PC-3 (cell line): ENCODE measurements around the gene LENG9. TPM values are rescaled to one million over a fixed set of nuclear protein-coding genes. Genes with fewer than 3 reads are reported as not detected.
A peak's percentile ranks its signal among the peaks of the same experiment; 100 is the strongest.
"Not testable (repeated sequence)": the region's sequence is repeated elsewhere in the genome, so short reads cannot be mapped to it uniquely, and the experiment has no call there.

Source experiments
- ATAC-seq: fragments of 200-7000 bp; cut with Tn5 transposase; 2 replicates; pipeline ENCODE4 v1.9.1; 2020; ENCODE audit warnings: mild to moderate bottlenecking, moderate library complexity
- BruUV-seq: library from RNA; stranded (reverse); fragments of 400-500 nt; replicated peaks from 2 replicates; lab custom pipeline; 2021; lab: Mats Ljungman, UMichigan
- CTCF ChIA-PET: fragments of 300-600 bp; sonication (Branson Sonifier 250); formaldehyde crosslinking; loops from one replicate; lab custom pipeline; 2022; ENCODE audit warnings: antibody characterized with exemption; lab: Charles Lee
- POLR2A ChIA-PET: fragments of 300-600 bp; sonication (Branson Sonifier 250); formaldehyde crosslinking; loops from one replicate; lab custom pipeline; 2022; ENCODE audit warnings: antibody characterized with exemption; ENCODE audit not compliant: unreplicated experiment; lab: Charles Lee
- DNase-seq: peaks from one replicate; pipeline ENCODE4 v3.0.0-alpha.2; 2015
- H2AFZ ChIP-seq: fragments of 300-600 bp; sonication (generic); 2 replicates; pipeline ENCODE4 v1.6.0; 2016; ENCODE audit warnings: antibody characterized with exemption, low read length
- H3F3A ChIP-seq: fragments of 300-600 bp; sonication (generic); one replicate; pipeline ENCODE4 v1.6.0; 2017; ENCODE audit warnings: antibody characterized with exemption, low read length, control low read depth, mild to moderate bottlenecking; ENCODE audit not compliant: unreplicated experiment
- H3K27ac ChIP-seq: fragments of 300-600 bp; sonication (generic); 2 replicates; pipeline ENCODE4 v1.5.1; 2016; ENCODE audit warnings: mild to moderate bottlenecking, low read length
- H3K27me3 ChIP-seq: fragments of 300-600 bp; sonication (generic); 2 replicates; pipeline ENCODE4 v1.6.1; 2016; ENCODE audit warnings: low read length, mixed read lengths
- H3K36me3 ChIP-seq: fragments of 300-600 bp; sonication (generic); 2 replicates; pipeline ENCODE4 v1.6.1; 2016; ENCODE audit warnings: low read depth, mixed run types, low read length, mixed read lengths
- H3K4me1 ChIP-seq: fragments of 300-600 bp; sonication (generic); 2 replicates; pipeline ENCODE4 v1.5.1; 2016; ENCODE audit warnings: low read length; ENCODE audit not compliant: insufficient read depth
- H3K4me2 ChIP-seq: fragments of 300-600 bp; sonication (generic); 2 replicates; pipeline ENCODE4 v1.6.0; 2016; ENCODE audit warnings: low read length
- H3K4me3 ChIP-seq: fragments of 300-600 bp; sonication (generic); 2 replicates; pipeline ENCODE4 v1.5.1; 2016; ENCODE audit warnings: mild to moderate bottlenecking, low read length, mixed read lengths
- H3K79me2 ChIP-seq: fragments of 300-600 bp; sonication (generic); 2 replicates; pipeline ENCODE4 v1.6.1; 2017; ENCODE audit warnings: low read length, mixed read lengths
- H3K9ac ChIP-seq: fragments of 300-600 bp; sonication (generic); 2 replicates; pipeline ENCODE4 v1.6.0; 2016; ENCODE audit warnings: mild to moderate bottlenecking, low read length
- H3K9me2 ChIP-seq: fragments of 300-600 bp; sonication (generic); replicated peaks from 2 replicates; pipeline ENCODE4 v1.6.1; 2016; ENCODE audit warnings: mixed run types, low read length, mixed read lengths
- H3K9me3 ChIP-seq: fragments of 300-600 bp; sonication (generic); 2 replicates; pipeline ENCODE4 v1.6.1; 2016; ENCODE audit warnings: low read length, mixed read lengths
- H4K20me1 ChIP-seq: fragments of 300-600 bp; sonication (generic); 2 replicates; pipeline ENCODE4 v1.6.1; 2016; ENCODE audit warnings: low read length, mixed read lengths
- EZH2 ChIP-seq: fragments of 300-600 bp; sonication (generic); IDR thresholded peaks from one replicate; pipeline ENCODE4 v1.6.1; 2017; ENCODE audit warnings: antibody characterized with exemption, mild to moderate bottlenecking, low read length; ENCODE audit not compliant: unreplicated experiment
- EZH2phosphoT487 ChIP-seq: fragments of 300-600 bp; sonication (generic); IDR thresholded peaks from 2 replicates; pipeline ENCODE4 v1.6.1; 2018; ENCODE audit warnings: mild to moderate bottlenecking, antibody characterized with exemption, low read length, borderline replicate concordance
- intact Hi-C: fragments of 100-400 bp; cut with micrococcal nuclease; formaldehyde crosslinking; loops from 2 replicates; pipeline ENCODE4 v1.9.0; 2023
- total RNA-seq: library from RNA; depleted of rRNA; stranded (reverse); fragments of >200 nt; gene quantifications from 2 replicates; pipeline ENCODE4 v1.2.3, GENCODE V29; 2014
- TF ChIP-seq, protein P1 (sequence below): fragments of 300-600 bp; sonication (generic); conservative IDR thresholded peaks from 2 replicates; pipeline ENCODE4 v1.5.1; 2017; ENCODE audit warnings: antibody characterized with exemption, low read depth, mild to moderate bottlenecking, low read length

LENG9 gene
- total RNA-seq, 1 experiment from 2014 or later = 7.1 TPM

DNA sequence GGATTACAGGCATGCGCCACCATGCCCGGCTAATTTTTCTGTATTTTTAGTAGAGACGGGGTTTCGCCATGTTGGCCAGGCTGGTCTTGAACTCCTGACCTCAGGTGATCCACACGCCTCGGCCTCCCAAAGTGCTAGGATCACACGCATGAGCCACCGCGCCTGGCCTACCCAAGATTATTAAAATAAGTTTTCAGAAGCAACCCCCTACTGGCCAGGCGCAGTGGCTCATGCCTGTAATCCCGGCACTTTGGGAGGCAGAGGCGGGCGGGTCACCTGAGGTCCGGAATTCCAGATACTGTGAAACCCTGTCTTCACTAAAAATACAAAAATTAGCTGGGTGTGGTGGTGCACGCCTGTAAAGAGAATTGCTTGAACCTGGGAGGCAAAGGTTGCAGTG, 17.2 kb downstream of the LENG9 start:
- TF ChIP-seq, protein P1, sequence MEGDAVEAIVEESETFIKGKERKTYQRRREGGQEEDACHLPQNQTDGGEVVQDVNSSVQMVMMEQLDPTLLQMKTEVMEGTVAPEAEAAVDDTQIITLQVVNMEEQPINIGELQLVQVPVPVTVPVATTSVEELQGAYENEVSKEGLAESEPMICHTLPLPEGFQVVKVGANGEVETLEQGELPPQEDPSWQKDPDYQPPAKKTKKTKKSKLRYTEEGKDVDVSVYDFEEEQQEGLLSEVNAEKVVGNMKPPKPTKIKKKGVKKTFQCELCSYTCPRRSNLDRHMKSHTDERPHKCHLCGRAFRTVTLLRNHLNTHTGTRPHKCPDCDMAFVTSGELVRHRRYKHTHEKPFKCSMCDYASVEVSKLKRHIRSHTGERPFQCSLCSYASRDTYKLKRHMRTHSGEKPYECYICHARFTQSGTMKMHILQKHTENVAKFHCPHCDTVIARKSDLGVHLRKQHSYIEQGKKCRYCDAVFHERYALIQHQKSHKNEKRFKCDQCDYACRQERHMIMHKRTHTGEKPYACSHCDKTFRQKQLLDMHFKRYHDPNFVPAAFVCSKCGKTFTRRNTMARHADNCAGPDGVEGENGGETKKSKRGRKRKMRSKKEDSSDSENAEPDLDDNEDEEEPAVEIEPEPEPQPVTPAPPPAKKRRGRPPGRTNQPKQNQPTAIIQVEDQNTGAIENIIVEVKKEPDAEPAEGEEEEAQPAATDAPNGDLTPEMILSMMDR = peak; percentile 30; the same call in 1 of the 2 replicates
- BruUV-seq, H3F3A ChIP-seq, ATAC-seq, H3K9me2 ChIP-seq, H2AFZ ChIP-seq, CTCF ChIA-PET, H3K27ac ChIP-seq, H3K27me3 ChIP-seq, H3K9me3 ChIP-seq, H3K9ac ChIP-seq, POLR2A ChIA-PET, H3K4me2 ChIP-seq, intact Hi-C loops, H3K4me3 ChIP-seq, DNase-seq: not testable (repeated sequence)
- peaks cover 21% of the 10 kb centered on the region for H3K4me1 ChIP-seq
- H3K36me3 ChIP-seq = peaks cover 11% of the 10 kb centered on the region; the same call in 1 of the 2 replicates
- peaks cover 54% of the 10 kb centered on the region for H3K79me2 ChIP-seq
- peaks cover 24% of the 10 kb centered on the region for H4K20me1 ChIP-seq

DNA sequence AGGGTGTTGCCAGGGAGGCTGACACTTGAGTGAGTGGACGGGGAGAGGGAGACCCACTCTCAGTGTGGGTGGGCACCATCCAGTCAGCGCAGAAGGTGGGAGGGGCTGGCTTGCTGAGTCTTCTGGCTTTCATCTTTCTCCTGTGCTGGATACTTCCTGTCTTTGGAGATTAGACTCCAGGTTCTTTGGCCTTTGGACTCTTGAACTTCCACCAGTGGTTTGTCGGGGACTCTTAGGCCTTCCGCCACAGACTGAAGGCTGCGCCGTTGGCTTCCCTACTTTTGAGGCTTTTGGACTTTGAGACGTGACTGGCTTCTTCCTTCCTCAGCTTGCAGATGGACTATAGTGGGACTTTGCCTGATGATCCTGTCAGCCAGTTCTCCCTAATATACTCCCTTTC, 18.8 kb downstream of the LENG9 start:
- CTCF ChIA-PET = no interaction called here
- H3K9ac ChIP-seq = no peak overlapping the region
- H3K4me2 ChIP-seq = no peak overlapping the region
- peaks cover 11% of the 10 kb centered on the region for H4K20me1 ChIP-seq
- H3K9me2 ChIP-seq = no peaks in the 10 kb centered on the region
- H3K4me1 ChIP-seq = peaks cover 8% of the 10 kb centered on the region
- POLR2A ChIA-PET = no interaction called here
- H3K4me3 ChIP-seq = no peak overlapping the region
- DNase-seq (no peak), ATAC-seq (no peak)
- H3K27ac ChIP-seq = no peak overlapping the region
- H3F3A ChIP-seq = no peaks in the 10 kb centered on the region
- H3K79me2 ChIP-seq = peaks cover 44% of the 10 kb centered on the region
- H3K9me3 ChIP-seq = no peaks in the 10 kb centered on the region
- H3K36me3 ChIP-seq = peaks cover 10% of the 10 kb centered on the region; the same call in 1 of the 2 replicates
- no peaks in the 10 kb centered on the region for H3K27me3 ChIP-seq
- BruUV-seq = no TSS peak
- H2AFZ ChIP-seq = no peak overlapping the region
- intact Hi-C loops = no loop called here
- TF ChIP-seq EZH2 (no peak), EZH2phosphoT487 (no peak)
- TF ChIP-seq, protein P1 = no peak

DNA sequence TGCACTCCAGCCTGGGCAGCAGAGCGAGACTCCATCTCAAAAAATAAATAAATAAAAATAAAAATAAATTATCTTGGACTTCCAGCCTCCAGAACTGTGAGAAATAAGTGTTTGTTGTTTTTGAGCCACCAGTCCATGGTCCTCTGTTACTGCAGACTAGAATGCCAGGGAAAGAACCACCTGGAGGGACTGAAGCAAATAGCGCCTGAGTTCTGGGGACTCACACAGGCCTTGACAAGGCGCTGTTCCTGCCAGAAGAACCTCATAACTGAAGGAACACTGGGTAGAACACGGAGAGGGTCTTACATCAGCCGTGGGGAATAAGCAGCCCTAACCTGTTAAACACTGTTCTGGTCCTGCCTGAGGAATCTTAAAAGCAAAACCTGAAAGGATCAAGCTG, 22.9 kb downstream of the LENG9 start:
- POLR2A ChIA-PET = no interaction called here
- H2AFZ ChIP-seq = no peak overlapping the region
- TF ChIP-seq EZH2 (no peak), EZH2phosphoT487 (no peak)
- TF ChIP-seq, protein P1 = no peak
- H3K4me2 ChIP-seq = no peak overlapping the region
- H3F3A ChIP-seq = no peaks in the 10 kb centered on the region
- no peak overlapping the region for H3K9ac ChIP-seq
- intact Hi-C loops = no loop called here
- no peak for DNase-seq
- ATAC-seq = no peak
- H3K27me3 ChIP-seq = no peaks in the 10 kb centered on the region
- 0 out of 2 replicates have a peak, but pooled peaks cover 3% of the 10 kb centered on the region for H4K20me1 ChIP-seq
- H3K79me2 ChIP-seq = peaks cover 9% of the 10 kb centered on the region
- no TSS peak for BruUV-seq
- peaks cover 9% of the 10 kb centered on the region; the same call in 1 of the 2 replicates for H3K36me3 ChIP-seq
- H3K27ac ChIP-seq = no peak overlapping the region
- CTCF ChIA-PET = interaction anchor here (1.3 kb wide), 1 partner anchor 50 kb away, joined by 4 read pairs; no protein-coding TSS in a partner anchor
- no peaks in the 10 kb centered on the region for H3K9me3 ChIP-seq
- H3K9me2 ChIP-seq = no peaks in the 10 kb centered on the region
- no peaks in the 10 kb centered on the region for H3K4me1 ChIP-seq
- no peak overlapping the region for H3K4me3 ChIP-seq
